HG03520 (cell line): ENCODE results near the gene CXorf65.
A peak's percentile ranks its signal among the peaks of the same experiment; 100 is the strongest.

Experiments used
- ATAC-seq: cut with Tn5 transposase; IDR thresholded peaks from one replicate; pipeline ENCODE4 v1.9.1; 2021; ENCODE audit warnings: mild to moderate bottlenecking, moderate library complexity; ENCODE audit not compliant: unreplicated experiment

Gene CXorf65

DNA sequence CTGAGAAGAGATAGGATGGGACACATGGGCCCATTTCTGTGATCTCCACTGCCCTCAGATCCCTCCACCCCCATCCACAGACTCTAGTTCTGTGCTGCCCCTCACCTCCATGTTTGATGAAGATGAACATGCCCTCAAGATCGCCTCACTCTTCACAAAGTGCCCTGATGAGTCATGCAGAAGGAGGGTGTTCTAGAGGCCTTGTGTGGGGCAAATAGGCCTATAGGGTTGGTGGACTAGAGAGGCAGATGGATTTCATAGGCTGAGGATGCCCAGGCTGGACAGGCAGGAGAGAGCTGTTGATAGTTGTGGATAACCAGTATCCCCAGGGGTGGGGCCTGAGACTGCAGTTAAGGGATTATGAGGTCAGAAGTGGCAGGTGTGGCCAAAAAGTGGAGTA lies at the start of gene CXorf65:
TSS of gene CXorf65 (minus strand) at position 314 of the 400 bp plus-strand sequence. CDS start at position 130, 184 bp downstream.
- ATAC-seq: no peak

DNA sequence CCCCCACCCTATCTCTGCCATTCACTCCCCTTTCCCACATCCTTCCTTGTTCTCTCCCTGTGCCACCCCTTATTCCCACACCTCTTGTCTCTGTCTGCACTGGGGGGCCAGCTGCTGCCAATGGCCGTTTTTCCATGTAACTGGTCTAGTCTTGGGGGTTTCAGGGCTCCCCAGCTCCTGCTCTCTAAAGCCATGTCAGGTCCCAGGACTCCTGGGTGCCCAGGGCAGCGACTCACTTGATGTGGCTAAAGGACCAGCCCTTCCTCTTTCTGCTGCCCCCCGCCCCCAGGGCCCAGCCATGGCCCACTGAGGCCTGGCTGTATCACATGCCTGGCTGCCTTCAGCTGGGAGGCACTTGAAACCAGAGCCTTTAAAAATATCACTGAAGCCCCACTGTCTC lies 48.1 kb upstream of the CXorf65 start:
- ATAC-seq: no peak

DNA sequence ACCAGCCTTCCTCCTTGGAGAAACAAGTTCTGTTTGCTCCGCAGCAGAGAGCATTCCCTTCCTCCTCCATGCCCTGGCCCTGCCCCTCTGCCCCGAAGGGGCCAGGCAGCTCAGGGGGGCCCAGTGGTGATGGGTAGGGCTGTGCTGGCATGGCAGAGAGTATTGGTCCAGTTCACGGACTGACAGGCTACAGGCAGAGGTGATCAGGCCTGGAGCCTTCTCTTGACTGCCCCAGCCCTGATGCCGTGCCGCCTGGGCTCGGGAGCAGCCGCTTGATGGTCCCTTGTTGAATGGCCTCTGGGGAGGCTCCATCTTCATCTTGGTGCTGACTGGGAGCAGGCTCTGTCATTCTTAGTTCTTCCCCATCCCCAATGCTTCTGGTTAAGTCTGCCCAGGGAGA lies 47.7 kb upstream of the CXorf65 start:
- no peak for ATAC-seq

DNA sequence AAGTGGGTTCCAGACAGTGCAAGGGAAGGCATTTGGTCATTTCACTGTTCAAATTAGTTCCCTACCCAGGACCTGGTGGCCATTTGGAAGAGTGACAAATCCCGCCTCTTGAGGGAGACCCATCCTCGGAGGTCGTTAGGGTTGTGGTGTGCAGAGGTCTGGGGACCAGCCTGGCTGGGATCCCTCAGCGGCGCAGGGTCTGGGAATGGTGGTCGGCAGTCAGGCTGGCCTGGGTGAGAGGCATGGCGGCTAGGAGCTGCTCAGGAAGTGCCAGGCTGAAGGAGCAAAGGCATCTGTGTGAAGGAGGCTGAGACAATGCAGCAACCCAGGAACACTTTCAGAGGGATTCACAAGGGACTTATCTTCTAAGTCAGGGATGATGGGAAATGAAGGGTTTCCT lies 44.8 kb upstream of the CXorf65 start:
- no peak for ATAC-seq

- no peak for ATAC-seq
Measured at GRCh38 chrX:71148278-71148663, 41.7 kb upstream of the CXorf65 start.

GRCh38 chrX:71147496-71148277 lies 41.1 kb upstream of the CXorf65 start:
- no peak for ATAC-seq

DNA sequence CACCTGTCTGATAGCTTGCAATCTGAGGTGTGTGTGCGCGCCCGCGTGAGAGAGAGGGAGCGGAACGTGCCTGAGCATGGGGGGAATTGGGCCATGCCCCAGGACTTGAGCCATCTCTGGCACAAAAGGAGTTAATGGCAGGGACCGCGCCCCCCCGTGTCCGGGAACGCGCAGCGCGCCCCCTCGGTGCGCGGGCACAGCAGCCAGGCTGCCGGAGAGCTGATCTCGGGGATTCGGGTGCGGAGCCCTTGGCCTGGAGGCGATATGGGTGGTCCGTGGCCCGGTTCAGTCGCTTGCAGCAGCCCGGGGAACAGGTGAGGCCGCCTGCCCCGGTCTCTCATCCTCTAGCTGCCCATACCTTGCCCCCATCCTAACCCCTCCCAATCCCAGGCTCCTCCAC lies 38.1 kb upstream of the CXorf65 start, which contains the start of gene NLGN3:
TSS of gene NLGN3 (plus strand) at position 191 of the 400 bp plus-strand sequence. CDS start 2,909 bp downstream, outside the sequence.
- ATAC-seq: no peak

GRCh38 chrX:71143508-71143907 lies 37.0 kb upstream of the CXorf65 start:
- ATAC-seq: no peak

- no peak for ATAC-seq
Measured at GRCh38 chrX:71140440-71140839, 33.9 kb upstream of the CXorf65 start.

DNA sequence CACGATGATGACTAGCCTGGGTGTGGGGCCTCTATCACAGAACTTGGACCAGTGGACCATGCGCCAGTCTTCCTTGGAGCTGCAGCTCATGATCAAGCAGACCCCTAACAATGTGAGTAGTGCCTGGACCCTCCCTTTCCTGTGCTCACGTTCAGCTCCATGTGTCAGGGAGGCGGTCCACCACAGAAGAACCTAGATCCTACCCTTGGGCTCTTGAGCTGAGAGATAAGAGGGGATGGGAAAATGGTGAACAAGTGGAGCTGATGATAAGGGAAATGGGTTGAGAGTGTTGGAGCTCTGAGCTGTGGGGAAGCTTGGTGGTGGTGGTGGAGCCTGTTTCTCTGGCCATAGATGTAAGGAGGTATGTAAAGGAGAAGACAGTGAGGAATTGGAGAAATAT lies 25.0 kb upstream of the CXorf65 start:
- ATAC-seq: no peak

DNA sequence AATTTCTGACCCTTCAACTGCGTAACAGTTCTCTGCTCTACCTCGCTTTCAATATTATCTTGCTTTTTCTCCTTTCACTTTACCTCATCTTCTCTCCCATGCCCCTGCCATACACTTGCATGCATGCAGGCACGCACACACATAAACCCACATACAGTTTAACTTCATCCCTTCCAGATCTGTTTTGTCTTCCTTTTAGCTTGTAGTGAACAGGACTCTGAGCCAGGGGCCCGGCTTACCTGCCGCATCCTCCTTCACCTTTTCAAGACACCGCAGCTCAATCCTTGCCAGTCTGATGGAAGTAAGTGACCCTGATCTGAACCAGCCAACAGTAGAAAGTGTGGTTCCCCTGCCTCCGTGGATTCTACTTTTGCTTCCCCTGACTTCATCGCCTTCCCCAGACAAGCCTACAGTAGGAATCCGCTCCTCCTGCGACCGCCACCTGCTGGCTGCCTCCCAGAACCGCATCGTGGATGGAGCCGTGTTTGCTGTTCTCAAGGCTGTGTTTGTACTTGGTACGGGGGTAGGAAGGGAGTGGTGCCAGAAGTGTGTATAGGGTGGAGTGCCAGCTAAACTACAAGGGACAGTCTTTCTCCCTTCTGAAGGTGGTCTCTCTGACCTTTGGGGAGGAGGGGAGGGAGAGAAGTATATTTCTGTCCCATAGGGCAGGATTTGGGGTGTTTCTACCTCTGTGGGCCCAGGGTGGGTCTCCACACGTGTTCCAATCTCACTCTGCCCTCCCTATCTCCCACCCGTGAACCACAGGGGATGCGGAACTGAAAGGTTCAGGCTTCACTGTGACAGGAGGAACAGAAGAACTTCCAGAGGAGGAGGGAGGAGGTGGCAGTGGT lies 22.6 kb upstream of the CXorf65 start:
- no peak for ATAC-seq

- ATAC-seq: no peak
Measured at GRCh38 chrX:71128166-71128833, 21.8 kb upstream of the CXorf65 start.

DNA sequence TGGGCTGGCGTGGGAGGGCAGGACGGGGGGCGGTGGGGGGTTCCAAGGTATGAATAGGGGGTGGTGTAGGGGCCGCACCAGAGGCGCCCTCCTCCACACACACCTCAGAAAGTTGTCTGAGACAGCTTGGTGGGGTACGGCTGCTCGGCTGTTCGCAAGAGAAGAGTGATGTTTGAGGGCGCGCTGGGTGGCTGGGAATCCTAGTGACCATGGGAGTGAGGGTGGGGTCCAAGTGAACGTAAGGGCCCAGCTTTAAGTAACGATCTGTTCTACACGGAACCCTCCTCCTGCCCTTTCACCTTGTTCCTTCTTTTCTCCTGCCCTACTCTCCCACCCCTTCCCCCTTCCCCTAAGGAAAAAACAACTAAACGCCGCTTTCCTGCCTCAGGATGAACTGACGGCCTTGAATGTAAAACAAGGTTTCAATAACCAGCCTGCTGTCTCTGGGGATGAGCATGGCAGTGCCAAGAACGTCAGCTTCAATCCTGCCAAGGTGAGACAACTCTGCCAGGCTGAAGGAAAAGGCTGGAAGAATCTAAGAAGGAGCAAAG lies 12.5 kb upstream of the CXorf65 start:
- ATAC-seq: peak; percentile 28

DNA sequence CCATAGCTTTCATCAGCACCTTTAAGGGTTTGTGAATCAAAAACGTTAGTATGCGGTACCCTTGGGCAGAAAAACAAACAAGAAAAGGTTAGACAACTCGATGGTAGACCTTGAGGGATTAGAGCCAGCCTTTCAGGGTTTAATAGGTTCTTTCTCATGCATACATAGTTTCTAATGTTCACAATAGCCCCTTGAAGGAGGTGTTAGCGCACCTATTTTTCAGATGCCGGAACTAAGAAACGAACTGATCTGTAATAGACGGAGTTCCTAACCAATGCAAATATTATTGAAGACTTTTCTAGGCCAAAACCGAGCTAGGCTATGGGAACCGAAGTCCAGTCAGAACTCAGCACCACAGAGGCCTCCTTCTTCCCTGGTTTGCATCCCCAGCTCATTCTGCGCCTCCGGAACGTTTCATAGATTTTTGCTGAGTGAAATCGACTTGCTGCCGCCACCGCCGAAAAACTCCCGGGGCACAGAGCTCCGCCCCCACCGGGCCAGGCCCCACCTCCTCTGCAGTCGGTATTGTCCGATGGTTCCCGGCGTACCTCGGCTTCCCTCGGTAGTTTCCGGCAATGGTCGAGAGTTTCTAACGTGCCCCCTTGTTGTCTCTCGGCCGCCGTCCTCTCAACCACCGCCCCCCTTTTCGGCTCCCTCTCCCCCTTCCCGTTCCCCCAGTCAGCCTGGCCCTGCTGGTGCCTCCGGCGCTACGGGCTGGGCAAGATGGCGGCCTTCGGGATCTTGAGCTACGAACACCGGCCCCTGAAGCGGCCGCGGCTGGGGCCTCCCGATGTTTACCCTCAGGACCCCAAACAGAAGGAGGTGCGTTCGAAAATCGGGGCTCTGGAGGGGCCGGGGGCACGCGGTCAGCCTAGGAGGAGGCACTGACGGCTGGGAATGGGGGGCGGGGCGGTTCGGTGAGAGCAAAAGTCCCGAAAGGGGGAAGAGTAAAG lies 11.8 kb upstream of the CXorf65 start, which contains the start of gene MED12:
TSS of gene MED12 (plus strand) at position 565 of the 953 bp plus-strand sequence. CDS start at position 724, 159 bp downstream.
- ATAC-seq: peak; percentile 76

- ATAC-seq: no peak
Measured at GRCh38 chrX:71117358-71117757, 10.8 kb upstream of the CXorf65 start.

- ATAC-seq: no peak
Measured at GRCh38 chrX:71111921-71112431, 5.4 kb upstream of the CXorf65 start.

- peak; percentile 96 for ATAC-seq
Measured at GRCh38 chrX:71111141-71111843, 4.8 kb upstream of the CXorf65 start, which contains the start of gene IL2RG. Gene IL2RG, minus strand, starts transcription at chrX:71111577. Its CDS starts 38 bp downstream, at chrX:71111539.

- ATAC-seq: no peak
Measured at GRCh38 chrX:71109051-71109450, 2.5 kb upstream of the CXorf65 start.
